Panc1 (cell line): ENCODE measurements around the gene EPHA6. TPM values are rescaled to one million over a fixed set of nuclear protein-coding genes. Genes with fewer than 3 reads are reported as not detected.

Source experiments
- ATAC-seq: fragments of 200-7000 bp; cut with Tn5 transposase; 2 replicates; pipeline ENCODE4 v1.9.1; 2020; ENCODE audit warnings: mild to moderate bottlenecking, moderate library complexity
- BruUV-seq: library from RNA; stranded (reverse); fragments of 400-500 nt; replicated peaks from 2 replicates; lab custom pipeline; 2021; lab: Mats Ljungman, UMichigan
- CTCF ChIA-PET: fragments of 300-600 bp; sonication (Branson Sonifier 250); formaldehyde crosslinking; loops from one replicate; lab custom pipeline; 2022; ENCODE audit warnings: antibody characterized with exemption; lab: Charles Lee
- POLR2A ChIA-PET: fragments of 300-600 bp; sonication (Branson Sonifier 250); formaldehyde crosslinking; loops from one replicate; lab custom pipeline; 2022; ENCODE audit warnings: antibody characterized with exemption; lab: Charles Lee
- DNase-seq: peaks from one replicate; pipeline ENCODE4 v3.0.0-alpha.2; 2010; ENCODE audit warnings: low read depth, low spot score
- H3K27ac ChIP-seq: 2 replicates; pipeline ENCODE4 v1.5.1; 2011; ENCODE audit warnings: mild to moderate bottlenecking, low read length, inconsistent platforms
- H3K27me3 ChIP-seq: fragments of 200-500 bp; sonication (Bioruptor generic); 2 replicates; pipeline ENCODE4 v1.6.0; 2014; ENCODE audit warnings: low read length, inconsistent platforms; ENCODE audit not compliant: control insufficient read depth, insufficient read depth
- H3K36me3 ChIP-seq: fragments of 200-500 bp; sonication (Bioruptor generic); 2 replicates; pipeline ENCODE4 v1.5.1; 2014; ENCODE audit warnings: inconsistent platforms, mild to moderate bottlenecking, low read length, moderate library complexity; ENCODE audit not compliant: control insufficient read depth, insufficient read depth
- H3K4me1 ChIP-seq: 2 replicates; pipeline ENCODE4 v1.5.1; 2011; ENCODE audit warnings: inconsistent platforms, mild to moderate bottlenecking, low read length, moderate library complexity; ENCODE audit not compliant: control insufficient read depth, insufficient read depth
- H3K4me3 ChIP-seq, 2 experiments: 2 replicates each; pipeline ENCODE4 v1.5.1; 2011 to 2012; ENCODE audit warnings: low read depth in 2 of 2, low read length in 2 of 2, mild to moderate bottlenecking in 2 of 2, inconsistent platforms in 1 of 2, moderate library complexity in 1 of 2
- H3K9me3 ChIP-seq: fragments of 200-500 bp; sonication (Bioruptor generic); 2 replicates; pipeline ENCODE4 v1.5.1; 2014; ENCODE audit warnings: low read depth, mild to moderate bottlenecking, inconsistent platforms, low read length, moderate library complexity; ENCODE audit not compliant: control insufficient read depth, insufficient read depth
- POLR2AphosphoS5 ChIP-seq: IDR thresholded peaks from 2 replicates; pipeline ENCODE4 v1.6.1; 2012; ENCODE audit warnings: mild to moderate bottlenecking, low read depth, low read length, moderate library complexity
- SIN3A ChIP-seq: IDR thresholded peaks from 2 replicates; pipeline ENCODE4 v1.6.1; 2012; ENCODE audit warnings: low read depth, mild to moderate bottlenecking, low read length, moderate library complexity, borderline replicate concordance; ENCODE audit not compliant: insufficient read depth
- TCF7L2 ChIP-seq: IDR thresholded peaks from 2 replicates; pipeline ENCODE4 v1.6.1; 2011; ENCODE audit warnings: mild to moderate bottlenecking, low read depth, low read length, inconsistent platforms
- in situ Hi-C: cut with HindIII; loops from 2 replicates; pipeline ENCODE4 v1.10.0; 2016; ENCODE audit warnings: low sequenced_read_pairs, low pct_unique_long_range_greater_than_20kb
- intact Hi-C: fragments of 100-400 bp; cut with micrococcal nuclease; formaldehyde crosslinking; loops from one replicate; pipeline ENCODE4 v1.10.0; 2022; ENCODE audit not compliant: unreplicated experiment
- total RNA-seq: library from RNA; stranded (reverse); gene quantifications from one replicate; pipeline ENCODE4 v1.2.1, GENCODE V29; 2021; ENCODE audit not compliant: unreplicated experiment
- TF ChIP-seq, protein P1 (sequence below): fragments of 450-650 bp; IDR thresholded peaks from 2 replicates; pipeline ENCODE4 v1.5.1; 2017; ENCODE audit warnings: mild to moderate bottlenecking
- TF ChIP-seq, protein P2 (sequence below), 2 experiments: IDR thresholded peaks; 2 replicates each; pipeline ENCODE4 v1.6.1; 2011 to 2012; ENCODE audit warnings: low read depth in 2 of 2, control low read depth in 1 of 2, low read length in 1 of 2, mild to moderate bottlenecking in 1 of 2, moderate library complexity in 1 of 2; ENCODE audit not compliant: insufficient read depth in 1 of 2

EPHA6 gene
- total RNA-seq, 1 experiment from 2014 or later: 0.57 TPM

DNA sequence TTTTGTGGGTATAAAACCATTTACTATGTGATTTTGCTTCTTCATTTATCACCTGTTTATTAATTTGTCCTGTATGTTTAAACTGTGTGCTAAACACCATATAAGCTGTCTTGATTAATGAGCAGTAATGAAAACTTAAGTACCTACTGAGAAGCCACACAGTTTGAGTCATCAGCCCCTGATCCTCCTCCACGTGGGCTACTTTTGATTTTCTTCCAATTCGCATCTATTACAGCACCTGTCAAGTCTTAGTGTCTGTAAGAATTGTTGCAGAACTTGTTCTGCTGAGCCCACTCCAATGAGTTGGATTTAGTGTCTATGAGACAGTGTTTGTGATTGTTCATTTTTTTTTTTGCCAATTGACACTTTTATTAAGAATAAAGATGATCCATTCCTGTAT is 16.8 kb downstream of the EPHA6 start:
- no peaks in the 10 kb centered on the region for H3K4me1 ChIP-seq
- DNase-seq (no peak), ATAC-seq (no peak)
- BruUV-seq: no TSS peak
- no peaks in the 10 kb centered on the region for H3K36me3 ChIP-seq
- no peak overlapping the region for H3K27ac ChIP-seq
- in situ Hi-C loops (no loop called here), intact Hi-C loops (no loop called here)
- POLR2A ChIA-PET: no interaction called here
- TF ChIP-seq, protein P1, sequence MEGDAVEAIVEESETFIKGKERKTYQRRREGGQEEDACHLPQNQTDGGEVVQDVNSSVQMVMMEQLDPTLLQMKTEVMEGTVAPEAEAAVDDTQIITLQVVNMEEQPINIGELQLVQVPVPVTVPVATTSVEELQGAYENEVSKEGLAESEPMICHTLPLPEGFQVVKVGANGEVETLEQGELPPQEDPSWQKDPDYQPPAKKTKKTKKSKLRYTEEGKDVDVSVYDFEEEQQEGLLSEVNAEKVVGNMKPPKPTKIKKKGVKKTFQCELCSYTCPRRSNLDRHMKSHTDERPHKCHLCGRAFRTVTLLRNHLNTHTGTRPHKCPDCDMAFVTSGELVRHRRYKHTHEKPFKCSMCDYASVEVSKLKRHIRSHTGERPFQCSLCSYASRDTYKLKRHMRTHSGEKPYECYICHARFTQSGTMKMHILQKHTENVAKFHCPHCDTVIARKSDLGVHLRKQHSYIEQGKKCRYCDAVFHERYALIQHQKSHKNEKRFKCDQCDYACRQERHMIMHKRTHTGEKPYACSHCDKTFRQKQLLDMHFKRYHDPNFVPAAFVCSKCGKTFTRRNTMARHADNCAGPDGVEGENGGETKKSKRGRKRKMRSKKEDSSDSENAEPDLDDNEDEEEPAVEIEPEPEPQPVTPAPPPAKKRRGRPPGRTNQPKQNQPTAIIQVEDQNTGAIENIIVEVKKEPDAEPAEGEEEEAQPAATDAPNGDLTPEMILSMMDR: no peak
- TF ChIP-seq POLR2AphosphoS5: no peak
- TF ChIP-seq SIN3A: no peak
- no peak for TF ChIP-seq TCF7L2
- TF ChIP-seq, protein P2, sequence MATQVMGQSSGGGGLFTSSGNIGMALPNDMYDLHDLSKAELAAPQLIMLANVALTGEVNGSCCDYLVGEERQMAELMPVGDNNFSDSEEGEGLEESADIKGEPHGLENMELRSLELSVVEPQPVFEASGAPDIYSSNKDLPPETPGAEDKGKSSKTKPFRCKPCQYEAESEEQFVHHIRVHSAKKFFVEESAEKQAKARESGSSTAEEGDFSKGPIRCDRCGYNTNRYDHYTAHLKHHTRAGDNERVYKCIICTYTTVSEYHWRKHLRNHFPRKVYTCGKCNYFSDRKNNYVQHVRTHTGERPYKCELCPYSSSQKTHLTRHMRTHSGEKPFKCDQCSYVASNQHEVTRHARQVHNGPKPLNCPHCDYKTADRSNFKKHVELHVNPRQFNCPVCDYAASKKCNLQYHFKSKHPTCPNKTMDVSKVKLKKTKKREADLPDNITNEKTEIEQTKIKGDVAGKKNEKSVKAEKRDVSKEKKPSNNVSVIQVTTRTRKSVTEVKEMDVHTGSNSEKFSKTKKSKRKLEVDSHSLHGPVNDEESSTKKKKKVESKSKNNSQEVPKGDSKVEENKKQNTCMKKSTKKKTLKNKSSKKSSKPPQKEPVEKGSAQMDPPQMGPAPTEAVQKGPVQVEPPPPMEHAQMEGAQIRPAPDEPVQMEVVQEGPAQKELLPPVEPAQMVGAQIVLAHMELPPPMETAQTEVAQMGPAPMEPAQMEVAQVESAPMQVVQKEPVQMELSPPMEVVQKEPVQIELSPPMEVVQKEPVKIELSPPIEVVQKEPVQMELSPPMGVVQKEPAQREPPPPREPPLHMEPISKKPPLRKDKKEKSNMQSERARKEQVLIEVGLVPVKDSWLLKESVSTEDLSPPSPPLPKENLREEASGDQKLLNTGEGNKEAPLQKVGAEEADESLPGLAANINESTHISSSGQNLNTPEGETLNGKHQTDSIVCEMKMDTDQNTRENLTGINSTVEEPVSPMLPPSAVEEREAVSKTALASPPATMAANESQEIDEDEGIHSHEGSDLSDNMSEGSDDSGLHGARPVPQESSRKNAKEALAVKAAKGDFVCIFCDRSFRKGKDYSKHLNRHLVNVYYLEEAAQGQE (IDR thresholded peaks at IDR 0.05; ENCODE audit: insufficient read depth in 1 of 2, low read depth in 2 of 2, low read length in 1 of 2): no peak
- no peak overlapping the region for H3K4me3 ChIP-seq
- no peaks in the 10 kb centered on the region for H3K9me3 ChIP-seq
- CTCF ChIA-PET: no interaction called here
- no peaks in the 10 kb centered on the region for H3K27me3 ChIP-seq

DNA sequence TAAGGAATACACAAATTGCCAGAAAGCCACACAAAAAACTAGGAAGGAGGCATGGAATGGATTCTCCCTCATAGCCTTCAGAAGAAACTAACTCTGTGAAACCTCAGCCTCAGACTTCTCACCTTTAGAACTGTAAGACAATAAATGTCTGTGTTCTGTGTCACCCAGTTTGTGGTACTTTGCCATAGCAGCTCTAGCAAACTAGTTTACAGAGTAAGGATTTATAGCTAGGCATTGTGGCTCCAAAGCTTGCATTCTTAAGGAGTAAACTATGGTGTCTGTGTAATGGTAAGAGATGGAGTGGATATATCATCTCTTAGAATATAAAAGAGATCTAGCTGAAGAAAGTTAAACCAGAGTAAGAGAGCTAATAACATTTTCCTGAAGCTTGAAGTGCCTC is 18.9 kb downstream of the EPHA6 start:
- no peak for ATAC-seq
- no TSS peak for BruUV-seq
- in situ Hi-C loops (no loop called here), intact Hi-C loops (no loop called here)
- Histone ChIP-seq H3K4me1 (no peaks in the 10 kb centered on the region), H3K36me3 (no peaks in the 10 kb centered on the region), H3K27ac (no peak overlapping the region), H3K4me3 (no peak overlapping the region), H3K9me3 (no peaks in the 10 kb centered on the region), H3K27me3 (no peaks in the 10 kb centered on the region)
- TF ChIP-seq TCF7L2 (no peak), POLR2AphosphoS5 (no peak), SIN3A (no peak)
- TF ChIP-seq, protein P2 (IDR thresholded peaks at IDR 0.05; ENCODE audit: insufficient read depth in 1 of 2, low read depth in 2 of 2, low read length in 1 of 2): no peak
- TF ChIP-seq, protein P1: no peak
- DNase-seq: no peak
- POLR2A ChIA-PET: no interaction called here
- CTCF ChIA-PET: no interaction called here
